Measurements from ENCODE around the gene ZNF786. TPM values are rescaled to one million over a fixed set of nuclear protein-coding genes. Genes with fewer than 3 reads are reported as not detected.
A peak's percentile ranks its signal among the peaks of the same experiment; 100 is the strongest.

ZNF786 gene
- total and polyA plus RNA-seq, 10 of the 15 experiments (the other 5 are each of a cell fraction or from before 2014, with no cell fraction given), result 0.47 to 7.0 (median 4.2) TPM

- TF ChIP-seq ZBTB33 (IDR thresholded peaks at IDR 0.05), result no peak
- no peak for TF ChIP-seq CBX3 (IDR thresholded peaks at IDR 0.05; ENCODE audit: borderline replicate concordance, low read depth)
- TF ChIP-seq NR2C2 (IDR thresholded peaks at IDR 0.05; ENCODE audit: borderline replicate concordance, control insufficient read depth, insufficient read length, low read depth), result no peak
- peak; percentile 64 to 100 for TF ChIP-seq EGR1 (IDR thresholded peaks at IDR 0.05; ENCODE audit: borderline replicate concordance in 1 of 2, low read depth in 2 of 2, low read length in 2 of 2)
- TF ChIP-seq SRF (IDR thresholded peaks at IDR 0.05; ENCODE audit: low read depth in 2 of 2, low read length in 2 of 2), result peak in 1 of 2 experiments; percentile 48; a peak in 2 of 4 replicates
- no peak for TF ChIP-seq WRNIP1 (IDR thresholded peaks at IDR 0.05; ENCODE audit: borderline replicate concordance, low read depth, low read length)
- TF ChIP-seq CBX5 (IDR thresholded peaks at IDR 0.05; ENCODE audit: low read depth), result no peak; the same call in 1 of the 2 replicates
- TF ChIP-seq ETV6 (conservative IDR thresholded peaks at IDR 0.05 in 1 of 2, IDR thresholded peaks at IDR 0.05 in 1 of 2; ENCODE audit: borderline replicate concordance in 1 of 2, low read depth in 1 of 2), result peak in 1 of 2 experiments; percentile 29; a peak in 1 of 4 replicates
- TF ChIP-seq NRF1 (conservative IDR thresholded peaks at IDR 0.05; ENCODE audit: low read depth, low read length), result peak; percentile 17; the same call in 1 of the 2 replicates
- TF ChIP-seq MEF2B (IDR thresholded peaks at IDR 0.05; ENCODE audit: partially characterized antibody, poor library complexity, severe bottlenecking), result peak; percentile 21
- peak; percentile 49; the same call in 1 of the 2 replicates for TF ChIP-seq ZSCAN29 (IDR thresholded peaks at IDR 0.05)
- no peak for TF ChIP-seq REST (IDR thresholded peaks at IDR 0.05; ENCODE audit: low read depth, low read length)
- no peak for TF ChIP-seq BCL11A (IDR thresholded peaks at IDR 0.05; ENCODE audit: low read depth, low read length)
- no peak for TF ChIP-seq STAT3 (IDR thresholded peaks at IDR 0.05; ENCODE audit: low read depth, low read length)
- no peak for TF ChIP-seq E2F4 (IDR thresholded peaks at IDR 0.05; ENCODE audit: low read depth, low read length)
- TF ChIP-seq USF1 (IDR thresholded peaks at IDR 0.05; ENCODE audit: borderline replicate concordance, extremely low read length, insufficient read depth, low read depth, low read length), result no peak
- TF ChIP-seq MTA3 (IDR thresholded peaks at IDR 0.05; ENCODE audit: borderline replicate concordance, low read length), result no peak
- peak; percentile 45; the same call in 1 of the 2 replicates for TF ChIP-seq PML (IDR thresholded peaks at IDR 0.05; ENCODE audit: low read length)
- TF ChIP-seq ATF7 (IDR thresholded peaks at IDR 0.05; ENCODE audit: low read depth), result no peak
Observed at GRCh38 chr7:149090397-149091195, at the start of gene ZNF786 (continued).
